GM10266 (cell line): ENCODE results near the gene VWC2L.

Source experiments
- DNase-seq: peaks from one replicate; pipeline ENCODE4 v3.0.0; 2012; ENCODE audit errors: extremely low spot score
- CTCF ChIP-seq: IDR thresholded peaks from 2 replicates; pipeline ENCODE4 v1.5.1; 2012; ENCODE audit warnings: mild to moderate bottlenecking, low read depth; ENCODE audit not compliant: control insufficient read depth, insufficient read depth; ENCODE audit errors: missing control alignments

VWC2L gene

DNA sequence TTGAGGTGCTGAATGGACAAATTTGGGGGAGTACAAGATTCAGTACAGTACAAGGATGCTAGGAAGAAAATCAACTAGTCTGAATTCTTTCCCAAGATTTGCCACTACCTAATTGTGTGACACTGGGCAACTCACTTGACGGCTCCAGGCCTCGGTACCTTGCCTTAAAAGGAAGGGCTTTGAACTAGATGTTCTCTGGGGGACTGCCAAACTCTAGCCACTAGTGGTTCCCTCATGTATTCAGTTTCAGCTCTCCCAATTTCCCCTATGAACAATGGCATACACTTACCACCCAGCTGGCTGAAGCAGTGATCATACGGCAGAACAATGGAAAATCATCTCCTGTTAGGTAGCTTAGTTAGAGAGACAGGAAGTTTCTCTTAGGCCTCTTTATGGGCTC is 73.4 kb downstream of the VWC2L start:
- no peak for TF ChIP-seq CTCF
- no peak for DNase-seq

DNA sequence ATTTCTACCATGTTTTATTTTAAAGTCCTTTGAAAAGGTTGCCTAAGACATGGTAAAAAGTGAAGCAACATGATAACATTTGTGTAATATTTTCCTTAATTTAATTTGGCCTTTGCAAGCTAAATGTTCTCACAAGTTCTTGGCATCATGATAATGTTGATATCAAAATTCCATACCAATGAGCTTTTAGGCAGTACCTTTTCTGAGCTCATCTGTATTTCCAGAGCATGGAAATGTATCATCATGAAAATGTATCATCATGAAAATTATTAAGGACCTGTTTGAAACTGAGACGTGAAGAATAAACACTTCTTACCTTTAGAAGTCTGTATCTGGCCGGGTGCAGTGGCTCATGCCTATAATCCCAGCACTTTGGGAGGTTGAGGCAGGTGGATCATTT is 73.8 kb downstream of the VWC2L start:
- no peak for DNase-seq
- no peak for TF ChIP-seq CTCF

GRCh38 chr2:214489181-214489580 is 78.3 kb downstream of the VWC2L start:
- no peak for TF ChIP-seq CTCF
- no peak for DNase-seq

DNA sequence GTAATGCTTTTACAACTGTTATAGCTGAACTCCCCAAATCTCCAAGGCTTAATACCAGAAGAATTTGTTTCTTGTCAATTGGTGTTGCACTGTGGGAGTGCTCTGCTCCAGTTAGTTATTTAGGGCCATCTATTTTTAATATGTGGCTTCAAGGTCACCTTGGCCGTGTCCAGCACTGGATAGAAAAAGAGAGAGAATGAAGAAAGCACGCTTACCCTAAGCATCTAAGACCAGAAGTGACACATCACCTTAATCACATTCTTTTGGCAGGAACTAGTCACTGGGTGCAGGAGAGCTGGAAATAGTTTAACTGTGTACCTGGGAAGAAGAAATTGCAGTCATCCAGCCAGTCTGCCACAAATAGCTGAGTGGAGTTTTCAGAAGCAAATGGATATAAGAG is 78.8 kb downstream of the VWC2L start:
- TF ChIP-seq CTCF, result no peak
- no peak for DNase-seq

DNA sequence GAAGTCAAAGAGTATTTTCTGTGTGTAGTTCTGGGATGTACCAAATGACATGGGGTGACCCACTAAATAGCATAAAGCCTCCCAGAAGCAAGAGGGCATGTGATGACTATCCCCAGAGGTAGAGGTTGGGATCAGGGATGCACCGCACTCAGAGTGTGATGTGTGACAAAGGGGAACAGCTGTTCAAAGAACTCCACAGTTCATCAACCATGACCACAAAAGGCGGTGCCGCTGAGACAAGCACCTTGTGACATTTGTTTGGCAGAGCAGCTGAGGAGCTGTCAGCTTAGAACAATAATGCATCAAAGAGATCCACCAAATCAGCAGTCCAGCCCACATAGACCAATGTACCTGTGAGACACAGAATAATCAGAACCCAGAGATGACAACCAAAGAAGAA is 81.3 kb downstream of the VWC2L start:
- TF ChIP-seq CTCF, result no peak
- no peak for DNase-seq

- DNase-seq, result no peak
- TF ChIP-seq CTCF, result no peak
Observed at GRCh38 chr2:214492608-214493007, 81.8 kb downstream of the VWC2L start.

GRCh38 chr2:214497489-214497888 is 86.6 kb downstream of the VWC2L start:
- no peak for TF ChIP-seq CTCF
- no peak for DNase-seq
